DOHH2 (cell line): Measurements from ENCODE around the gene MED19.
"Not testable (repeated sequence)": the region's sequence is repeated elsewhere in the genome, so short reads cannot be mapped to it uniquely, and the experiment has no call there.

Experiments
- H3F3A ChIP-seq: fragments of 200-600 bp; sonication (generic), shearing (Covaris generic); 2 replicates; pipeline ENCODE4 v1.6.0; 2016; ENCODE audit warnings: antibody characterized with exemption, mild to moderate bottlenecking; ENCODE audit not compliant: control insufficient read depth, insufficient read depth
- H3K27ac ChIP-seq: fragments of 200-600 bp; sonication (generic); 2 replicates; pipeline ENCODE4 v1.5.1; 2014; ENCODE audit warnings: low read depth, mild to moderate bottlenecking, low read length, moderate library complexity
- H3K27me3 ChIP-seq: fragments of 200-600 bp; sonication (generic); 2 replicates; pipeline ENCODE4 v1.6.1; 2014; ENCODE audit warnings: mild to moderate bottlenecking, low read length, mixed read lengths; ENCODE audit not compliant: control insufficient read depth
- H3K36me3 ChIP-seq: fragments of 200-600 bp; sonication (generic); 2 replicates; pipeline ENCODE4 v1.6.1; 2014; ENCODE audit warnings: mild to moderate bottlenecking, low read length, moderate library complexity, mixed read lengths; ENCODE audit not compliant: control insufficient read depth
- H3K4me1 ChIP-seq: fragments of 200-600 bp; sonication (generic); 2 replicates; pipeline ENCODE4 v1.6.1; 2014; ENCODE audit warnings: mild to moderate bottlenecking, low read length, mixed read lengths; ENCODE audit not compliant: control insufficient read depth
- H3K4me2 ChIP-seq: fragments of 200-600 bp; sonication (generic); 2 replicates; pipeline ENCODE4 v1.6.0; 2014; ENCODE audit warnings: mild to moderate bottlenecking, low read length, moderate library complexity
- H3K4me3 ChIP-seq: fragments of 200-600 bp; sonication (generic); 2 replicates; pipeline ENCODE4 v1.5.1; 2014; ENCODE audit warnings: mild to moderate bottlenecking, low read length, mixed read lengths
- H3K79me2 ChIP-seq: fragments of 200-600 bp; sonication (generic); 2 replicates; pipeline ENCODE4 v1.6.1; 2014; ENCODE audit warnings: mild to moderate bottlenecking, low read length, mixed read lengths; ENCODE audit not compliant: control insufficient read depth
- H3K9me2 ChIP-seq: fragments of 200-600 bp; sonication (generic); replicated peaks from 2 replicates; pipeline ENCODE4 v1.6.1; 2014; ENCODE audit warnings: mild to moderate bottlenecking, low read length, mixed read lengths; ENCODE audit not compliant: control insufficient read depth
- H3K9me3 ChIP-seq: fragments of 200-600 bp; sonication (generic); 2 replicates; pipeline ENCODE4 v1.6.1; 2014; ENCODE audit warnings: antibody characterized with exemption, low read length, mixed read lengths; ENCODE audit not compliant: control insufficient read depth, insufficient read depth
- H4K20me1 ChIP-seq: fragments of 200-600 bp; sonication (generic); 2 replicates; pipeline ENCODE4 v1.6.0; 2014; ENCODE audit warnings: low read depth, mild to moderate bottlenecking, antibody characterized with exemption, low read length, moderate library complexity; ENCODE audit not compliant: control insufficient read depth, insufficient read depth
- CTCF ChIP-seq: fragments of 200-600 bp; sonication (generic); IDR thresholded peaks from one replicate; pipeline ENCODE4 v1.5.1; 2014; ENCODE audit warnings: antibody characterized with exemption, mild to moderate bottlenecking, low read depth, low read length; ENCODE audit not compliant: poor library complexity, severe bottlenecking
- EZH2phosphoT487 ChIP-seq: fragments of 200-600 bp; sonication (generic); IDR thresholded peaks from 2 replicates; pipeline ENCODE4 v1.6.1; 2017; ENCODE audit warnings: borderline replicate concordance, mild to moderate bottlenecking, antibody characterized with exemption, low read length, moderate library complexity, mixed read lengths

MED19 gene

GRCh38 chr11:57698843-57699365, 13.1 kb downstream of the MED19 start:
- H3F3A ChIP-seq = peaks cover 9% of the 10 kb centered on the region; the same call in 1 of the 2 replicates
- H3K79me2 ChIP-seq = no peaks in the 10 kb centered on the region
- H3K27me3 ChIP-seq = no peaks in the 10 kb centered on the region
- no peak overlapping the region for H3K27ac ChIP-seq
- no peaks in the 10 kb centered on the region for H4K20me1 ChIP-seq
- no peaks in the 10 kb centered on the region for H3K9me3 ChIP-seq
- H3K4me2 ChIP-seq = no peak overlapping the region
- no peaks in the 10 kb centered on the region for H3K4me1 ChIP-seq
- H3K36me3 ChIP-seq = peaks cover 74% of the 10 kb centered on the region
- TF ChIP-seq CTCF (no peak), EZH2phosphoT487 (no peak)
- no peak overlapping the region for H3K4me3 ChIP-seq
- H3K9me2 ChIP-seq = no peaks in the 10 kb centered on the region

- Histone ChIP-seq H3K79me2 (peaks cover 12% of the 10 kb centered on the region), H3K36me3 (peaks cover 78% of the 10 kb centered on the region)
- not testable (repeated sequence) for H3K4me3 ChIP-seq, H4K20me1 ChIP-seq, H3F3A ChIP-seq, H3K4me1 ChIP-seq, H3K27me3 ChIP-seq, H3K4me2 ChIP-seq, H3K27ac ChIP-seq, H3K9me2 ChIP-seq, H3K9me3 ChIP-seq
These were observed 21.5 kb downstream of the MED19 start for GRCh38 chr11:57690474-57690873.

GRCh38 chr11:57681168-57681567, 30.8 kb downstream of the MED19 start:
- no peak for TF ChIP-seq CTCF
- TF ChIP-seq EZH2phosphoT487 = no peak
- H3K27ac ChIP-seq = no peak overlapping the region
- H3K27me3 ChIP-seq = no peaks in the 10 kb centered on the region
- no peaks in the 10 kb centered on the region for H3K9me2 ChIP-seq
- H3K9me3 ChIP-seq = no peaks in the 10 kb centered on the region
- no peak overlapping the region for H3K4me3 ChIP-seq
- peaks cover 14% of the 10 kb centered on the region for H4K20me1 ChIP-seq
- peaks cover 85% of the 10 kb centered on the region for H3K79me2 ChIP-seq
- H3K4me2 ChIP-seq = no peak overlapping the region
- peaks cover 85% of the 10 kb centered on the region for H3K36me3 ChIP-seq
- H3F3A ChIP-seq = no peaks in the 10 kb centered on the region
- H3K4me1 ChIP-seq = no peaks in the 10 kb centered on the region

- Histone ChIP-seq H3K27ac (no peak overlapping the region), H3K4me1 (no peaks in the 10 kb centered on the region), H3K4me3 (no peak overlapping the region), H3K27me3 (no peaks in the 10 kb centered on the region), H3K36me3 (peaks cover 85% of the 10 kb centered on the region), H3K9me3 (no peaks in the 10 kb centered on the region), H3K9me2 (no peaks in the 10 kb centered on the region), H3K4me2 (no peak overlapping the region), H3F3A (no peaks in the 10 kb centered on the region), H3K79me2 (peaks cover 86% of the 10 kb centered on the region), H4K20me1 (peaks cover 19% of the 10 kb centered on the region)
- TF ChIP-seq CTCF = no peak
- TF ChIP-seq EZH2phosphoT487 = no peak
These were observed 31.5 kb downstream of the MED19 start for GRCh38 chr11:57680552-57680874.
